HCT116 (cell line): ENCODE measurements around the gene SFXN1. TPM values are rescaled to one million over a fixed set of nuclear protein-coding genes. Genes with fewer than 3 reads are reported as not detected.

Source experiments
- ATAC-seq: fragments of 200-7000 bp; cut with Tn5 transposase; 2 replicates; pipeline ENCODE4 v1.9.1; 2020; ENCODE audit warnings: mild to moderate bottlenecking, moderate library complexity
- BruUV-seq: library from RNA; stranded (reverse); fragments of 400-500 nt; replicated peaks from 2 replicates; lab custom pipeline; 2021; lab: Mats Ljungman, UMichigan
- CTCF ChIA-PET: fragments of 300-600 bp; sonication (Branson Sonifier 250); formaldehyde crosslinking; loops from one replicate; lab custom pipeline; 2021; ENCODE audit warnings: antibody characterized with exemption; lab: Charles Lee
- POLR2A ChIA-PET: fragments of 300-600, 350-600 bp; sonication (Branson Sonifier 250); formaldehyde crosslinking; loops from one replicate; lab custom pipeline; 2021; ENCODE audit warnings: antibody characterized with exemption; lab: Charles Lee
- RAD21 ChIA-PET, 2 experiments: fragments of 300-600 bp; sonication (Branson Sonifier 250); formaldehyde crosslinking; loops; one replicate each; lab custom pipeline; 2023; ENCODE audit warnings: low total read pairs in 2 of 2; ENCODE audit not compliant: uncharacterized antibody in 2 of 2, unreplicated experiment in 2 of 2, low non-redundant PET in 1 of 2; lab: Charles Lee
- DNase-seq: peaks from one replicate; pipeline ENCODE4 v3.0.0-alpha.2; 2010; ENCODE audit warnings: low read depth, low spot score
- H2AFZ ChIP-seq: fragments of 200-600 bp; shearing (Covaris generic), sonication (generic); 2 replicates; pipeline ENCODE4 v1.6.1; 2017; ENCODE audit warnings: low read depth, mixed run types, mixed read lengths, antibody characterized with exemption, low read length; ENCODE audit not compliant: poor library complexity, severe bottlenecking
- H3K27ac ChIP-seq: 2 replicates; pipeline ENCODE4 v1.5.1; 2012; ENCODE audit warnings: low read depth, low read length
- H3K27me3 ChIP-seq: fragments of 200-600 bp; sonication (generic); 2 replicates; pipeline ENCODE4 v1.6.1; 2016; ENCODE audit warnings: mixed run types, low read length, mixed read lengths; ENCODE audit not compliant: insufficient read depth
- H3K36me3 ChIP-seq, 2 experiments: fragments of 200-500 bp in 1 of 2; fragments of 200-600 bp in 1 of 2; sonication (Bioruptor generic) in 1 of 2; sonication (generic) in 1 of 2; 2 replicates each; pipeline versions ENCODE4 v1.5.1 to v1.6.1; 2014 to 2016; ENCODE audit warnings: low read length in 2 of 2, inconsistent platforms in 1 of 2, mixed read lengths in 1 of 2, mixed run types in 1 of 2; ENCODE audit not compliant: insufficient read depth in 2 of 2, control insufficient read depth in 1 of 2
- H3K4me1 ChIP-seq, 2 experiments: fragments of 200-600 bp in 1 of 2; sonication (generic) in 1 of 2; 2 replicates each; pipeline versions ENCODE4 v1.5.1 to v1.6.1; 2012 to 2017; ENCODE audit warnings: low read length in 2 of 2, inconsistent platforms in 1 of 2, mild to moderate bottlenecking in 1 of 2, mixed read lengths in 1 of 2, mixed run types in 1 of 2, moderate library complexity in 1 of 2; ENCODE audit not compliant: insufficient read depth in 2 of 2, control insufficient read depth in 1 of 2
- H3K4me2 ChIP-seq: fragments of 200-600 bp; sonication (generic); 2 replicates; pipeline ENCODE4 v1.6.1; 2017; ENCODE audit warnings: mixed run types, low read length, mixed read lengths
- H3K4me3 ChIP-seq, 2 experiments: fragments of 200-600 bp in 1 of 2; sonication (generic) in 1 of 2; replicated peaks in 1 of 2; 2 replicates each; pipeline ENCODE4 v1.5.1; 2011 to 2016; ENCODE audit warnings: low read length in 2 of 2, control low read depth in 1 of 2, low read depth in 1 of 2, mild to moderate bottlenecking in 1 of 2, mixed read lengths in 1 of 2, mixed run types in 1 of 2
- H3K79me2 ChIP-seq: fragments of 200-600 bp; sonication (generic); 2 replicates; pipeline ENCODE4 v1.6.1; 2017; ENCODE audit warnings: mild to moderate bottlenecking, mixed run types, low read length, moderate library complexity, mixed read lengths; ENCODE audit not compliant: insufficient read depth
- H3K9ac ChIP-seq: fragments of 200-600 bp; sonication (generic); 2 replicates; pipeline ENCODE4 v1.6.1; 2016; ENCODE audit warnings: low read length, mixed read lengths
- H3K9me2 ChIP-seq: fragments of 200-600 bp; sonication (generic), shearing (Covaris generic); 2 replicates; pipeline ENCODE4 v1.6.1; 2017; ENCODE audit warnings: mixed run types, mild to moderate bottlenecking, moderate library complexity; ENCODE audit not compliant: insufficient read depth
- H3K9me3 ChIP-seq, 2 experiments: fragments of 200-500 bp in 1 of 2; fragments of 200-600 bp in 1 of 2; sonication (Bioruptor generic) in 1 of 2; sonication (generic) in 1 of 2; 2 replicates each; pipeline ENCODE4 v1.6.1; 2014 to 2017; ENCODE audit warnings: low read length in 2 of 2, mixed read lengths in 2 of 2, inconsistent platforms in 1 of 2, low read depth in 1 of 2, mild to moderate bottlenecking in 1 of 2, mixed run types in 1 of 2, moderate library complexity in 1 of 2; ENCODE audit not compliant: control insufficient read depth in 1 of 2, insufficient read depth in 1 of 2
- H4K20me1 ChIP-seq: fragments of 200-600 bp; sonication (generic), shearing (Covaris generic); 2 replicates; pipeline ENCODE4 v1.6.1; 2017; ENCODE audit warnings: mixed run types, mild to moderate bottlenecking, moderate library complexity; ENCODE audit not compliant: insufficient read depth
- CBX3 ChIP-seq: IDR thresholded peaks from 2 replicates; pipeline ENCODE4 v1.6.1; 2012; ENCODE audit warnings: low read depth
- CEBPB ChIP-seq: IDR thresholded peaks from 2 replicates; pipeline ENCODE4 v1.6.1; 2012; ENCODE audit warnings: low read depth
- EGR1 ChIP-seq: IDR thresholded peaks from 2 replicates; pipeline ENCODE4 v1.6.1; 2012; ENCODE audit warnings: low read depth
- EZH2phosphoT487 ChIP-seq: fragments of 200-600 bp; IDR thresholded peaks from 2 replicates; pipeline ENCODE4 v1.6.1; 2018; ENCODE audit warnings: antibody characterized with exemption, borderline replicate concordance
- FOSL1 ChIP-seq: IDR thresholded peaks from 2 replicates; pipeline ENCODE4 v1.6.1; 2012; ENCODE audit warnings: low read depth
- POLR2A ChIP-seq: IDR thresholded peaks from 2 replicates; pipeline ENCODE4 v1.7.0; 2011; ENCODE audit warnings: borderline replicate concordance; ENCODE audit not compliant: insufficient read depth, insufficient read length; ENCODE audit errors: extremely low read depth
- POLR2AphosphoS5 ChIP-seq: IDR thresholded peaks from 2 replicates; pipeline ENCODE4 v1.6.1; 2011; ENCODE audit warnings: mild to moderate bottlenecking, low read depth, low read length, moderate library complexity
- RAD21 ChIP-seq: IDR thresholded peaks from 2 replicates; pipeline ENCODE4 v1.6.1; 2012; ENCODE audit warnings: low read depth, mild to moderate bottlenecking
- SIN3A ChIP-seq: IDR thresholded peaks from 2 replicates; pipeline ENCODE4 v1.6.1; 2012; ENCODE audit warnings: low read depth
- SP1 ChIP-seq: IDR thresholded peaks from 2 replicates; pipeline ENCODE4 v1.6.1; 2012; ENCODE audit warnings: low read depth
- SRF ChIP-seq: IDR thresholded peaks from 2 replicates; pipeline ENCODE4 v1.6.1; 2012; ENCODE audit warnings: low read depth
- TCF7L2 ChIP-seq: IDR thresholded peaks from 2 replicates; pipeline ENCODE4 v1.7.0; 2011; ENCODE audit warnings: borderline replicate concordance, inconsistent platforms; ENCODE audit not compliant: insufficient read depth, insufficient read length; ENCODE audit errors: extremely low read depth
- YY1 ChIP-seq: IDR thresholded peaks from 2 replicates; pipeline ENCODE4 v1.6.1; 2011; ENCODE audit warnings: low read length, low read depth, moderate library complexity, mild to moderate bottlenecking; ENCODE audit not compliant: insufficient replicate concordance; ENCODE audit errors: extremely low read depth
- ZNF274 ChIP-seq: fragments of 200-500 bp; sonication (Bioruptor generic); IDR thresholded peaks from 2 replicates; pipeline ENCODE4 v1.6.1; 2014; ENCODE audit warnings: mild to moderate bottlenecking, low read depth, low read length, inconsistent platforms
- intact Hi-C: fragments of 100-400 bp; cut with micrococcal nuclease; formaldehyde crosslinking; loops from 2 replicates; pipeline ENCODE4 v1.10.0; 2022
- total RNA-seq: library from RNA; stranded (reverse); gene quantifications from one replicate; pipeline ENCODE4 v1.2.1, GENCODE V29; 2021; ENCODE audit not compliant: unreplicated experiment
- TF ChIP-seq, protein P1 (sequence below): IDR thresholded peaks from 2 replicates; pipeline ENCODE4 v1.6.1; 2012
- TF ChIP-seq, protein P2 (sequence below), 3 experiments: fragments of 200-600 bp in 1 of 3; sonication (generic) in 1 of 3; IDR thresholded peaks in 2 of 3; conservative IDR thresholded peaks in 1 of 3; 2 replicates each; pipeline ENCODE4 v1.5.1; 2012 to 2017; ENCODE audit warnings: low read depth in 2 of 3, low read length in 2 of 3, antibody characterized with exemption in 1 of 3, borderline replicate concordance in 1 of 3, control low read depth in 1 of 3, mild to moderate bottlenecking in 1 of 3, mixed read lengths in 1 of 3, mixed run types in 1 of 3, moderate library complexity in 1 of 3; ENCODE audit not compliant: insufficient read depth in 1 of 3
- TF ChIP-seq, protein P3 (sequence below): IDR thresholded peaks from 2 replicates; pipeline ENCODE4 v1.6.1; 2012

The SFXN1 gene
- total RNA-seq, 1 experiment from 2014 or later = 145 TPM

DNA sequence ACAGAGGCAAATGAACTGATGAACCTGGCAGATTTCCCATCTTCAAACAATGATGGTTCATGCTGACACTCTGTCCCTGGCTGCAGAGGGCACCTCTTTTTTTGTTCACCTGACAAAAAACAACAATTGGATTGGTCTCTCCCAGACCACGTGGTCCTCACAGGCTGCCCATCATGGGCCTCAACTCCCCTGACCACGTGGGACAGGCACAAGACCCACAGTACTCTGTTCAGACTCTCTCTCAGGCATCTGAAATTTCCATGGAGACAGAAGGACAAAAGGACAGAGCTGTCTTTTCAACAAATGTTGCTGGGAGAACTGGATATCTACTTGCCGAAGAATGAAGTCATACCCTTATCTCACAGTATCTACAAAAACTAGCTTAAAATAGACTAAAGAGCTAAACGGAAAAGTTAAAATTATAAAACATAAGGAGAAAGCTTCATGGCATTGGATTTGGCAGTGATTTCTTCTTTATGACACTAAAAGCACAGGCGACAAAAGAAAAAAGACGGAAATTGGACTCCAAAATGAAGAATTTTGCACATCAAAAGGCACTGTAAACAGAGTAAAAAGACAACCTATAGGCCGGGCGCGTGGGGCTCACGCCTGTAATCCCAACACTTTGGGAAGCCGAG lies 22.1 kb upstream of the SFXN1 start:
- Histone ChIP-seq H3K4me2 (no peak overlapping the region), H4K20me1 (no peaks in the 10 kb centered on the region), H3K36me3 (no peaks in the 10 kb centered on the region), H2AFZ (no peak overlapping the region), H3K4me1 (no peaks in the 10 kb centered on the region), H3K9me3 (no peaks in the 10 kb centered on the region), H3K27me3 (peaks cover 10% of the 10 kb centered on the region; the same call in 1 of the 2 replicates), H3K27ac (no peak overlapping the region), H3K9me2 (no peaks in the 10 kb centered on the region), H3K79me2 (no peaks in the 10 kb centered on the region), H3K9ac (no peak overlapping the region), H3K4me3 (no peak overlapping the region)
- ATAC-seq (no peak), DNase-seq (no peak)
- RAD21 ChIA-PET = no interaction called here
- intact Hi-C loops = no loop called here
- CTCF ChIA-PET = no interaction called here
- TF ChIP-seq EZH2phosphoT487 (no peak), ZNF274 (no peak), SRF (no peak), POLR2A (no peak), RAD21 (no peak)
- TF ChIP-seq, protein P1, sequence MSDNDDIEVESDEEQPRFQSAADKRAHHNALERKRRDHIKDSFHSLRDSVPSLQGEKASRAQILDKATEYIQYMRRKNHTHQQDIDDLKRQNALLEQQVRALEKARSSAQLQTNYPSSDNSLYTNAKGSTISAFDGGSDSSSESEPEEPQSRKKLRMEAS = 0 out of 2 replicates have a peak, but pooled peaks have one; percentile 34
- POLR2A ChIA-PET = no interaction called here
- no TSS peak for BruUV-seq

DNA sequence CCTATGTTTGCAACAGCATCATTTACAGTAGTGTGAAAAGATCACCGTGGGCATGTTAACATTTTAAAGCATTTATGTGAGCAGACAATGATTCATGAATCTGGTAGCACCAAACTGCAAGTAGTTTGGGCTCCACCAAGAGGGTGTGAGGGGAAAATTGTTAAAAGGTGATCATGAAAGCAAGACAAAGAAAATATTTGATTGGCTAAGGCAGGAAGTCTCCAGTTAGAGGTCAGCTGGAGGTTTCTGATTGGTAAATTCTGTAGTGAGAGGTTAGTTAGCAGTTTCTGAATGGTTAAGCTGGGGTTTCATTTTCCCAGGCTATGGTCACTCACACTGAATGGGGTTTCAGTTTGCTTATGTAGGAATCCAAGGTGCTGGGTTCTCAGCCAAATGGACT lies 20.9 kb upstream of the SFXN1 start:
- H3K27ac ChIP-seq = no peak overlapping the region
- H2AFZ ChIP-seq = no peak overlapping the region
- POLR2A ChIA-PET = no interaction called here
- H4K20me1 ChIP-seq = no peaks in the 10 kb centered on the region
- H3K4me2 ChIP-seq = no peak overlapping the region
- CTCF ChIA-PET = interaction anchor here (1.4 kb wide), 1 partner anchor 506 kb away, joined by 4 read pairs; no protein-coding TSS in a partner anchor
- intact Hi-C loops = no loop called here
- H3K4me1 ChIP-seq = no peaks in the 10 kb centered on the region
- H3K9me3 ChIP-seq = no peaks in the 10 kb centered on the region
- RAD21 ChIA-PET = no interaction called here
- H3K36me3 ChIP-seq = no peaks in the 10 kb centered on the region
- peaks cover 2% of the 10 kb centered on the region; the same call in 1 of the 2 replicates for H3K27me3 ChIP-seq
- ATAC-seq = peak; percentile 40; the same call in 1 of the 2 replicates
- no peak overlapping the region for H3K4me3 ChIP-seq
- H3K9me2 ChIP-seq = no peaks in the 10 kb centered on the region
- no peaks in the 10 kb centered on the region for H3K79me2 ChIP-seq
- DNase-seq = no peak
- H3K9ac ChIP-seq = no peak overlapping the region
- no TSS peak for BruUV-seq
- TF ChIP-seq TCF7L2 (no peak), CEBPB (no peak), SIN3A (no peak), POLR2AphosphoS5 (no peak), RAD21 (peak; percentile 50), CBX3 (no peak), EZH2phosphoT487 (no peak), FOSL1 (no peak), ZNF274 (no peak), EGR1 (no peak), POLR2A (no peak), YY1 (no peak), SP1 (no peak)
- TF ChIP-seq, protein P2, sequence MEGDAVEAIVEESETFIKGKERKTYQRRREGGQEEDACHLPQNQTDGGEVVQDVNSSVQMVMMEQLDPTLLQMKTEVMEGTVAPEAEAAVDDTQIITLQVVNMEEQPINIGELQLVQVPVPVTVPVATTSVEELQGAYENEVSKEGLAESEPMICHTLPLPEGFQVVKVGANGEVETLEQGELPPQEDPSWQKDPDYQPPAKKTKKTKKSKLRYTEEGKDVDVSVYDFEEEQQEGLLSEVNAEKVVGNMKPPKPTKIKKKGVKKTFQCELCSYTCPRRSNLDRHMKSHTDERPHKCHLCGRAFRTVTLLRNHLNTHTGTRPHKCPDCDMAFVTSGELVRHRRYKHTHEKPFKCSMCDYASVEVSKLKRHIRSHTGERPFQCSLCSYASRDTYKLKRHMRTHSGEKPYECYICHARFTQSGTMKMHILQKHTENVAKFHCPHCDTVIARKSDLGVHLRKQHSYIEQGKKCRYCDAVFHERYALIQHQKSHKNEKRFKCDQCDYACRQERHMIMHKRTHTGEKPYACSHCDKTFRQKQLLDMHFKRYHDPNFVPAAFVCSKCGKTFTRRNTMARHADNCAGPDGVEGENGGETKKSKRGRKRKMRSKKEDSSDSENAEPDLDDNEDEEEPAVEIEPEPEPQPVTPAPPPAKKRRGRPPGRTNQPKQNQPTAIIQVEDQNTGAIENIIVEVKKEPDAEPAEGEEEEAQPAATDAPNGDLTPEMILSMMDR (IDR thresholded peaks at IDR 0.05 in 2 of 3, conservative IDR thresholded peaks at IDR 0.05 in 1 of 3; ENCODE audit: borderline replicate concordance in 1 of 3, insufficient read depth in 1 of 3, low read depth in 2 of 3, low read length in 2 of 3) = peak in 2 of 3 experiments; percentile 9 to 15; a peak in 1 of 6 replicates
- TF ChIP-seq, protein P3, sequence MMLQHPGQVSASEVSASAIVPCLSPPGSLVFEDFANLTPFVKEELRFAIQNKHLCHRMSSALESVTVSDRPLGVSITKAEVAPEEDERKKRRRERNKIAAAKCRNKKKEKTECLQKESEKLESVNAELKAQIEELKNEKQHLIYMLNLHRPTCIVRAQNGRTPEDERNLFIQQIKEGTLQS = no peak
